ENCODE results near the gene PDSS2.

DNA sequence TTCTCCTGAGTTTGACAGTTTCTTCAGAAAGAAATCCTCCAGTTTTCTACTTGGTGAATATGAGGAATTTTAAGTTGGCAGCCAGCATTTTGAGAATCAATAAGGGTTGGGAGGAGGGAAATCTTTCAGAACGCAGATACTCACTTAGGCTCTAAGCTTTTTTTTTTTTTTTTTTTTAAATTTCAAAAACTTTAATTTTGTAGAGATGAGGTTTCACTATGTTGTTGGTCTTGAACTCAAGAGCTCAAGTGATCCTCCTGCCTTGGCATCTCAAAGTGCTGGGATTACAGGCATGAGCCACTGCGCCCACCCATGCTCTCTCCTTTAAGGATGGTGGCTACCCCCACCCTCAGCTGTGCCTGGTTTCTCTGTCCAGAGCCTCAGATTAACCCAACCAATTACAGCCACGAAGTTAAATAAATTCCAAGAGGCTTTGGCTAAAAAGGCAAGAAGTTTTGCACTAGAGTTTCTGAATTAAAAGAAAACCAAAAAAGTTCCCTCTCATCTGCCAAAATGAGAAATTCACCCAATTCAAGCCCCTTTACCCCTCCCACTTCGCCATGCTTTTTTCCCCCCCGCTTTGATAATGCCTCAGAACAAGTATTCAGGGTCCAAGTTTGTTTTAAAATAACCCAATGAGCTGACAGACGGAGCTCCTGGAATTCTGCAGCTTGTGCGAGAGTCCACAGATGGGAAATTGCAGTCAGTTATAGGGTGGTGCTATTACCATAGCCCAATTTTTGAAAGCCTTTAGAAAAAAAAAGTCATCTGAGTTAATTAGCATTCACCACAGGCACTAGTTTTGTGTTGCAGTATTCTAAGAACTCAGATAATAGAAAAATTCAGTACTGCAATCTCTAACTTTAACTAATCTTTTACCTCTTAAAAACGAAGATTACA lies 249.7 kb downstream of the PDSS2 start:
- TF ChIP-seq, protein P1, sequence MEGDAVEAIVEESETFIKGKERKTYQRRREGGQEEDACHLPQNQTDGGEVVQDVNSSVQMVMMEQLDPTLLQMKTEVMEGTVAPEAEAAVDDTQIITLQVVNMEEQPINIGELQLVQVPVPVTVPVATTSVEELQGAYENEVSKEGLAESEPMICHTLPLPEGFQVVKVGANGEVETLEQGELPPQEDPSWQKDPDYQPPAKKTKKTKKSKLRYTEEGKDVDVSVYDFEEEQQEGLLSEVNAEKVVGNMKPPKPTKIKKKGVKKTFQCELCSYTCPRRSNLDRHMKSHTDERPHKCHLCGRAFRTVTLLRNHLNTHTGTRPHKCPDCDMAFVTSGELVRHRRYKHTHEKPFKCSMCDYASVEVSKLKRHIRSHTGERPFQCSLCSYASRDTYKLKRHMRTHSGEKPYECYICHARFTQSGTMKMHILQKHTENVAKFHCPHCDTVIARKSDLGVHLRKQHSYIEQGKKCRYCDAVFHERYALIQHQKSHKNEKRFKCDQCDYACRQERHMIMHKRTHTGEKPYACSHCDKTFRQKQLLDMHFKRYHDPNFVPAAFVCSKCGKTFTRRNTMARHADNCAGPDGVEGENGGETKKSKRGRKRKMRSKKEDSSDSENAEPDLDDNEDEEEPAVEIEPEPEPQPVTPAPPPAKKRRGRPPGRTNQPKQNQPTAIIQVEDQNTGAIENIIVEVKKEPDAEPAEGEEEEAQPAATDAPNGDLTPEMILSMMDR (conservative IDR thresholded peaks at IDR 0.05; ENCODE audit: low read depth, low read length): no peak
- TF ChIP-seq EZH2 (IDR thresholded peaks at IDR 0.05; ENCODE audit: borderline replicate concordance, low read depth, low read length, poor library complexity, severe bottlenecking): no peak
